ENCODE results near the gene MLANA.

- TF ChIP-seq CTCF (IDR thresholded peaks at IDR 0.05) (no peak), POLR2AphosphoS5 (IDR thresholded peaks at IDR 0.05) (no peak)
Measured at GRCh38 chr9:5846501-5846921, 44.2 kb upstream of the MLANA start.

Measured in sigmoid colon (tissue), 4 donors.